ENCODE results near the gene LIPH.

The LIPH gene

DNA sequence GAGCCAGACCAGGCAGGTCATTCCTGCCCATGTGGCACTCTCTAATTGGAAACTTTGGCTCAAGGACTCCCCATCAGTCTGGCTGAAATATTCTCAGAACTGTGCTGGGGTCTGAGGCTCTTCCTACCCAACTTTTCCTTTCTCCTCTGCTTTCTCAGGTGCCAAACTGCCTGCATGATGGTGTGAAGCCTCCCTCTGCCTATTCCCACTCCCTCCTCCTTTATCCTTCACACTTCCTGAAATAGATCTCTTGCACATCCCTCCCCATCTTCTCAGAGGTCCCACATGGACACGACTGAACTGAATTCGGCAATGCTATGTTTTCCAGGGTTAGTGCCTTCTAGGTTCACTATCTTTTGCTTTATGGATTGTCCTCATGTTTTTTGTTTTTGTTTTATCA is 12.5 kb downstream of the LIPH start:
- no peak for DNase-seq

- DNase-seq: no peak
Observed at GRCh38 chr3:185537369-185537970, 14.9 kb downstream of the LIPH start.

DNA sequence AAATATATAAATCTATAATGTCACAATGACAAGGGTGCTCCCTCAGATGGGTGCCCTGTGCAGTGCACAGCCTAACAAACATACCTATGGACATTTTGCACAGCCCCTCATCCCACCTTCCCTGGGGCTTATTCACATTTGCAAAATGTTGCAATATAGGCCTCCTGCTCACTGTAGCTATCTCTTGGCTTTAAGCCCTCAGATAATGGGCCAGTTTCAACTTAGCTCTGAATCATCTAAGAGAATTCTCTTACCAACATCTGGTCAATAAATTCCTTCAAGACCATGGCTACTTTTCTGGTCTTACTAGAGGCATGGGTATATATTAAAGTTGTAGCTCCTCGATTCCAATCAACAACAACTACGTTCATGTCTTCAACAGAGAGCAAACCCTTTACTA is 17.9 kb downstream of the LIPH start:
- no peak for DNase-seq

DNA sequence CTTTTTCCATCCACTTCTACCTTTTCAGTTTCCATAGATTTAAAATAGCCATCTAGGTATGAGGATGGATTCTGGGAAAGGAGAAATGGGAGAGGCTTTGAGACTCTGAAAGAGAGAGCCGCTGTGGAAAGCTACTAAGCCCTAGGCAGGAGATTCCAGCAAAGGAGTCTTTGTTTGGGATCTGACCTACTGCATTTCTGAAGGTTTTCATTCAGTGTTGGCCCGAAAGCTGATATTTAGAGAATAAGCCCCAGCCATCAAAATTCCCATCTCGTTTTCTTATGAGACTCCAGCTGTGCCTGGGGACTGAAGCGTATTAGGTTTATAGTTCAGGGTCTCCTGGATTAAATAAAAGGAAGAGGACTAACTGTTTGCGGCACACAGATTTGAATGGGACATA is 19.5 kb downstream of the LIPH start:
- no peak for DNase-seq

DNA sequence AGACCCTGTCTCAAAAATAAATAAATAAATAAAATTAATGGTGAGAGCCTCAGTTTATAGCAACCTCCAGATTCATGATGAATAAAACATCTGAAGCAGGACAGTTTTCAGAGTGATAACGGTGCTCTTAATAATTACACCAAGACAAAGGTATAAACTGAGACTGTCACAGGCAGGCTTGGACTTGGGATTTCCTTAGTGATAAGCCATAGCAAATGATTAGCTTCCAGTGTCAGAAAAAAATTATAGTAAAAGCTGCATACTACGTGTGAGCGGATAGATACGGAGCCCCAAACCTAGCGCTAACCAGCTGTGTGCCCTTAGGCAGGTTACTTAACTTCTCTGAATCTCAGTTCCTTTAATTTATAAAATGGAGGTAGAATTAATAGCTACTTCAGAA is 21.5 kb downstream of the LIPH start:
- no peak for DNase-seq

DNA sequence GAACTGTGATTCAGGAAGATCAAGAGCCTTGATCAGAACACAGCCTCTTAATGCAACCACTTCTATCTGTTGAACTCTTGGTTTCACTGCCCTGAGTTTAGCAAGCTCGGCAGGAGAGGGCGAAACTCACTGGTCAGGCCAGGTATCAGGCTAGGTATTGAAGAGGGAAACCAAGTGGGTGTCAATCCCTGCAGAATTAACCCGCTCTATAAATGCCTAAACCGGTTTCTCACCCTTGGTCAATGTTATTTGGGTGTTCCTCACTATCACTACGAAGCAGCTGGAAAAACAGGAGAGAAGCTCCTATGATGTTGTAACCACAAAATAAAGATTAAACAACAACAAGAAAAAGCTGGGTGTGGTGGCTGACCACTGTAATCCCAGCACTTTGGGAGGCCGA is 23.9 kb downstream of the LIPH start:
- DNase-seq: no peak

DNA sequence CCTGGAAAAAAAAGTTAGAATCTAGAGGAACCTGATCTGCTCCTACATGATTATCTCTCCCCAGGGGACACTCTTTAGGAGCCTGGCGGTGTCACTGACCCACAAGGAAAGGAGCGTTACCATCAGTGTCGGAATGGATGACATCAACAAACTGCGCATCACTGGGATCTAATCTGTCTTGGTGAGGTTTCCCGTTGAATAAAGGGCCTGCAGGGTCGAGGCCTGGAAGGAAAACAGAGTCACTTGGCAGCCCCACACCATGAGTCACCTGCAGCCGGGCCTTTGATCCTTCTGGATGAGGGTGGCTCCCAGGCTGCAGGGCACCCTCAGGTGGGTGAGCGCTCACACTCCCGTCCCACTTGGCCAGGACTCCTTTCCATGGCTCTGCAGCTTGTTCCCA is 25.0 kb downstream of the LIPH start:
- no peak for DNase-seq

- no peak for DNase-seq
Observed at GRCh38 chr3:185526349-185526951, 25.9 kb downstream of the LIPH start.

GRCh38 chr3:185521349-185522138 is 30.8 kb downstream of the LIPH start:
- DNase-seq: no peak

GRCh38 chr3:185519021-185519420 is 33.4 kb downstream of the LIPH start:
- no peak for DNase-seq

- DNase-seq: no peak
Observed at GRCh38 chr3:185517387-185518130, 34.8 kb downstream of the LIPH start.

DNA sequence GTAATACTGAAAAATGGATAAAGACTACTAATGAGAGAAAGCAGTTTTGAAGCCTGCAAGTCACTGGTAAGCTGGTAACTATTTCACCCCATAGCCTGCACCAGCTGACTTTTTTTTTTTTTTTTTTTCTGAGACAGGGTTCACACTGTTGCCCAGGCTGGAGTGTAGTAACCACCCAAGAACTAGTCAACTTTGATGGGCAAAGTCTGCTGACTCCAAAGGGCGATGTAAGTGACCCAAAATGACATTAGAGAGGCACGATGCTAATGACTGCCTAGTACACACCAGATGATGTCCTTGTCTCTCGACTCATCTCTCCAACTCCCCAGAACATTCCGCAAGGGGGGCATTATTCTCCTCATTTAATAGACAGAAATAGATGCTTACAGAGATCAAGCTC is 40.7 kb downstream of the LIPH start:
- DNase-seq: no peak

DNA sequence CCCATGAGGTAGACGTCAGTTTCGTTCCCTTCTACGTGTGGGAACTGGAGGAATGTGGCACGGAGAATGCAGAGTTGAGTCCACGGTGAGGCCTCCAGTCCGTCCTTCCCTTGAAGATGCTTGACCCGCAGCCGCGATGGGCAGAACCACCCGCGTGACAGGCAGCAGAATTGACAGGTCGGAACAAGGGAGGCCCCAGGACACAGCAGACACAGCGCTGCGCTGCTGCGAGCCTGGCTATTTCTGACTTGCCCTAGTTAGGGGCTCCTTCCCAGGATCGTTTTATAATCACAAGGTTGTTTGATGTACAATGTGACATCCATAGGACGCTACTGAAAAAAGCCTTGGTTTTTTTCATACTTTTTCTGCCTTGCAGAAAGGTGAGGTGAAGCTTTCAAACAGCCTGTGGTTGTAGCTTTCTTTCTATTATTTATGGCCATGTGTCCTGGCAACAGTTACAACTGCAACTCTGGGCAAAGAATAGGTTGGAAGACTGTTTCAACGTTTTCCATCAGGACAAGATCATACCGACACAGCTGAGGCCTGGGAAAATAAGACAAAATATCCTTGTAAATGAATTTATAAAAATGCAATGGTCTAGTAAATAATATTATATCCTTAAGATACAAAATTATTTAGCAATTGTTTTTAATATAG is 43.9 kb downstream of the LIPH start:
- no peak for DNase-seq

- DNase-seq: no peak
Observed at GRCh38 chr3:185507883-185508282, 44.5 kb downstream of the LIPH start.

- DNase-seq: no peak
Observed at GRCh38 chr3:185504636-185505035, 47.8 kb downstream of the LIPH start.

GRCh38 chr3:185503521-185503920 is 48.9 kb downstream of the LIPH start:
- DNase-seq: no peak

DNA sequence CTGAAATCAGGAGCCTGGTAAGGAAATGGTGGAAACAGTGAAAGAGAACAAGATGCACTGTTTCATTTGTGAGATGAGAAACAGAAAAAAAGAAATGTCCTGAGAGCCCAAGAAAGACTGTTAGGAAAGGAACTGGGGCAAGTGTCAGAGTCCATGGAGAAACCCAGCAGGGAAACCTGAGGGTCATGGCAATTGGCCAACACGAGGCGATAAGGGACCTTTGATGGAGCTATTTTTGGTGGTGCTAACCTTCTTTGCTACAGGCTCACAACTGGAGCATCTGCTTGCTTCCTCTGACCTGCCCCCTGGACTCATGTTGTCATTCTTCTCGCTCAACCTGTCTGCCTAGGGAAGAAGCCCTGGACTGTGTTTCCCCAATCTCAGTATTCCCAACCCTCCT is 49.4 kb downstream of the LIPH start:
- no peak for DNase-seq

GRCh38 chr3:185498503-185499396 is 53.6 kb downstream of the LIPH start, which contains the start of gene TMEM41A:
Gene TMEM41A (minus strand): TSS chr3:185499035. CDS start chr3:185498961, 74 bp downstream.
- peak; percentile 82 for DNase-seq

DNA sequence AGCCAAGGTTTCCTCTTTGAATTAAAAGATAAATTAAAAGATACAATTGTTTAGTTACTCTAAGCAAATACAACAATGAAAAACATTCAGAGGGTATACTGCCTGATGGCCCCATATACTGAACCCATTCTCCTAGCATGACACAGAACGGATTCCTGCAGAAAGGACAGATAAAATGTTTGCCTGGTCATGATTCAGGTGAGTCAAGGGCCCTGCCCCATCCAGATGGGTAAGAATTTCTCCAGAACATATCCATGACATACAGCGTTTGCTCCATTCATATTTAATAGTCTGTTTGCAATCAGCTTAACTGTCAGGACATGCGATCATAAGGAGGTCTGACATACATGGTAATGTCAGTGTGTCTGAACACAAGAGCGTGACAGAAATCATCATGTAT is 62.1 kb downstream of the LIPH start:
- no peak for DNase-seq

GRCh38 chr3:185489462-185489861 is 62.9 kb downstream of the LIPH start:
- no peak for DNase-seq

DNA sequence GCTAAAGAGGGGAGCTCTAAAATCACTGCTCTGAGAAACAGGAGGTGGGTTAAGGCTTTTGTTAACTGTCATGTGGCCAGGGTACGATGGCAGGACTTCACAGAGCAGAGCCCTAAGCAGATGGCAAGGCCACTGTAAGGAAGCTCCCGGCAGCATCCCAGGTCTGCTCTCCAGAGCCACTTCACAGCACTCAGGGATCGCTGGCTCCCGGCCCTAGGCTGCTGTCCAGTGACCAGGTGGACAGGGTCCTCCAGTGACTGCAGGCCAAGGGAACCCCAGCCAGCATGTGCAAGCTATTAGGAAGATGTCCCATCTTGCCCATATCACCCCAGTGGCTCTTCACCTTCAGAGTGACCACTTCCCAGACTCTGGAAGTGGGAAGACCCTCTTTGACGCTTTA is 63.9 kb downstream of the LIPH start:
- DNase-seq: no peak

GRCh38 chr3:185486394-185486793 is 66.0 kb downstream of the LIPH start:
- no peak for DNase-seq

Measured in NCI-H1092 (cell line).